HepG2 (cell line): Measurements from ENCODE around the gene PNPLA8. TPM values are rescaled to one million over a fixed set of nuclear protein-coding genes. Genes with fewer than 3 reads are reported as not detected.

Experiments used
- ATAC-seq: fragments of 200-7000 bp; cut with Tn5 transposase; 3 replicates; pipeline ENCODE4 v1.9.1; 2020; ENCODE audit warnings: mild to moderate bottlenecking, moderate library complexity
- BruUV-seq: library from RNA; stranded (reverse); fragments of 400-500 nt; replicated peaks from 2 replicates; lab custom pipeline; 2021; lab: Mats Ljungman, UMichigan
- CTCF ChIA-PET: fragments of 300-600 bp; formaldehyde crosslinking; extraction: SDS; loops from one replicate; lab custom pipeline; 2021; ENCODE audit warnings: low total read pairs, inconsistent platforms, low intra/inter-chr PET ratio; lab: Yijun Ruan, JAX
- POLR2A ChIA-PET: fragments of 350-600 bp; sonication (Branson Sonifier 250); formaldehyde crosslinking; loops from one replicate; lab custom pipeline; 2020; ENCODE audit warnings: antibody characterized with exemption, inconsistent platforms; lab: Yijun Ruan, JAX
- DNase-seq: peaks from one replicate; pipeline ENCODE4 v3.0.0-alpha.2; 2015; ENCODE audit warnings: low spot score
- FAIRE-seq: peaks from 3 replicates; lab custom pipeline; 2011; peaks lifted over from hg19 to GRCh38; lab: Jason Lieb, UNC
- H2AFZ ChIP-seq: one replicate; pipeline ENCODE4 v1.6.1; 2011; ENCODE audit warnings: low read length, inconsistent platforms
- H3K27ac ChIP-seq: fragments of 300-600 bp; 3 replicates; pipeline ENCODE4 v1.8.0; 2011; ENCODE audit warnings: mixed run types, mild to moderate bottlenecking, mixed read lengths, low read length, inconsistent platforms; ENCODE audit not compliant: insufficient read depth; ENCODE audit errors: extremely low read length
- H3K27me3 ChIP-seq, 2 experiments: fragments of 200-600 bp in 1 of 2; 2 replicates in 1 of 2; 3 replicates in 1 of 2; pipeline versions ENCODE4 v1.6.0 to v1.8.0; 2011; ENCODE audit warnings: low read length in 2 of 2, mild to moderate bottlenecking in 2 of 2, moderate library complexity in 2 of 2, inconsistent platforms in 1 of 2; ENCODE audit not compliant: insufficient read depth in 2 of 2, control insufficient read depth in 1 of 2
- H3K36me3 ChIP-seq, 2 experiments: fragments of 200-600 bp in 1 of 2; replicated peaks in 1 of 2; 2 replicates in 1 of 2; 3 replicates in 1 of 2; pipeline versions ENCODE4 v1.5.1 to v1.8.0; 2011; ENCODE audit warnings: low read length in 2 of 2, inconsistent platforms in 1 of 2; ENCODE audit not compliant: insufficient read depth in 2 of 2, control insufficient read depth in 1 of 2
- H3K4me1 ChIP-seq: 2 replicates; pipeline ENCODE4 v1.5.1; 2012; ENCODE audit warnings: low read length, inconsistent platforms; ENCODE audit not compliant: insufficient read depth
- H3K4me2 ChIP-seq: 2 replicates; pipeline ENCODE4 v1.6.0; 2011; ENCODE audit warnings: low read depth, low read length, inconsistent platforms
- H3K4me3 ChIP-seq, 3 experiments: fragments of 200-600 bp in 1 of 3; sonication (generic), shearing (Covaris generic) in 1 of 3; replicated peaks in 1 of 3; 2 replicates each; pipeline ENCODE4 v1.5.1; 2011 to 2016; ENCODE audit warnings: low read length in 3 of 3, inconsistent platforms in 2 of 3, low read depth in 2 of 3, mild to moderate bottlenecking in 2 of 3, control low read depth in 1 of 3, mixed read lengths in 1 of 3; ENCODE audit not compliant: insufficient read depth in 1 of 3
- H3K79me2 ChIP-seq: one replicate; pipeline ENCODE4 v1.6.1; 2011; ENCODE audit warnings: low read length, inconsistent platforms; ENCODE audit not compliant: insufficient read depth
- H3K9ac ChIP-seq: 2 replicates; pipeline ENCODE4 v1.6.0; 2011; ENCODE audit warnings: mild to moderate bottlenecking, low read depth, low read length, inconsistent platforms; ENCODE audit not compliant: insufficient read depth
- H3K9me3 ChIP-seq: 2 replicates; pipeline ENCODE4 v1.5.1; 2012; ENCODE audit warnings: mild to moderate bottlenecking, low read length
- H4K20me1 ChIP-seq: 2 replicates; pipeline ENCODE4 v1.6.0; 2011; ENCODE audit warnings: inconsistent platforms, mild to moderate bottlenecking, low read length, moderate library complexity; ENCODE audit not compliant: insufficient read depth
- CBX5 ChIP-seq: sonication (generic); formaldehyde crosslinking; IDR thresholded peaks from 2 replicates; pipeline ENCODE4 v1.4.0; 2020; ENCODE audit warnings: missing genetic modification reagents, borderline replicate concordance
- SMAD9 ChIP-seq: sonication (generic); formaldehyde crosslinking; IDR thresholded peaks from 2 replicates; pipeline ENCODE4 v1.5.1; 2020; ENCODE audit warnings: mild to moderate bottlenecking, missing genetic modification reagents
- ZEB1 ChIP-seq: IDR thresholded peaks from 2 replicates; pipeline ENCODE4 v1.6.1; 2012; ENCODE audit warnings: mild to moderate bottlenecking, low read depth, inconsistent platforms; ENCODE audit not compliant: insufficient replicate concordance
- ZKSCAN5 ChIP-seq: sonication (generic); formaldehyde crosslinking; IDR thresholded peaks from 2 replicates; pipeline ENCODE4 v1.5.1; 2020; ENCODE audit warnings: mild to moderate bottlenecking, missing genetic modification reagents
- ZNF234 ChIP-seq: sonication (generic); formaldehyde crosslinking; conservative IDR thresholded peaks from 2 replicates; pipeline ENCODE4 v1.5.1; 2020; ENCODE audit warnings: mild to moderate bottlenecking, missing genetic modification reagents
- ZNF235 ChIP-seq: sonication (generic); formaldehyde crosslinking; IDR thresholded peaks from 2 replicates; pipeline ENCODE4 v1.8.1; 2023; ENCODE audit warnings: mild to moderate bottlenecking, missing genetic modification reagents, borderline replicate concordance
- ZNF589 ChIP-seq: sonication (generic); formaldehyde crosslinking; conservative IDR thresholded peaks from 2 replicates; pipeline ENCODE4 v1.8.0; 2022; ENCODE audit warnings: mild to moderate bottlenecking, moderate library complexity, missing genetic modification reagents
- ZNF788 ChIP-seq: sonication (generic); formaldehyde crosslinking; IDR thresholded peaks from 2 replicates; pipeline ENCODE4 v1.5.0; 2020; ENCODE audit warnings: mild to moderate bottlenecking, missing genetic modification reagents, borderline replicate concordance
- WGBS: methylation state at CpG from one replicate; pipeline ENCODE4 v1.1.6; 2017; ENCODE audit warnings: low lambda C conversion rate; 5-methylcytosine and 5-hydroxymethylcytosine counted together
- in situ Hi-C: cut with HindIII; loops from 2 replicates; pipeline ENCODE4 v1.10.0; 2017; ENCODE audit warnings: low pct_unique_long_range_greater_than_20kb; ENCODE audit not compliant: extremely low pct_ligation_motif_present
- intact Hi-C: fragments of 100-400 bp; cut with micrococcal nuclease; formaldehyde crosslinking; loops from one replicate; pipeline ENCODE4 v1.10.0; 2022; ENCODE audit not compliant: unreplicated experiment
- polyA plus RNA-seq, 8 experiments: library from polyadenylated mRNA; depleted of rRNA in 3 of 8; stranded (reverse) in 7 of 8; unstranded in 1 of 8; fragments of >200 nt; fragmentation: Illumina TruSeq in 4 of 8; extraction: Trizol in 4 of 8; gene quantifications; 2 replicates each; pipeline versions ENCODE4 v1.2.1 to v1.2.3, GENCODE V29; 2011 to 2016; ENCODE audit warnings: low read depth in 4 of 8, missing spikeins in 1 of 8, mixed read lengths in 1 of 8; ENCODE audit not compliant: insufficient read depth in 1 of 8
- total RNA-seq, 5 experiments: library from RNA; depleted of rRNA; stranded (reverse); fragments of >200 nt; fragmentation: Illumina TruSeq; extraction: Trizol; gene quantifications; 2 replicates each; pipeline ENCODE4 v1.2.3, GENCODE V29; 2016; ENCODE audit warnings: low read depth in 1 of 5
- TF ChIP-seq, protein P1 (sequence below): sonication (generic); formaldehyde crosslinking; IDR thresholded peaks from 2 replicates; pipeline ENCODE4 v1.8.0; 2022; ENCODE audit warnings: mild to moderate bottlenecking, missing genetic modification reagents, moderate library complexity
- TF ChIP-seq, protein P2 (sequence below): sonication (generic); formaldehyde crosslinking; IDR thresholded peaks from 2 replicates; pipeline ENCODE4 v1.5.1; 2020; ENCODE audit warnings: mild to moderate bottlenecking, missing genetic modification reagents, borderline replicate concordance
- TF ChIP-seq, protein P3 (sequence below): sonication (generic); formaldehyde crosslinking; IDR thresholded peaks from 2 replicates; pipeline ENCODE4 v1.4.0; 2020; ENCODE audit warnings: missing genetic modification reagents

Gene PNPLA8
- total and polyA plus RNA-seq, 2 of the 13 experiments (the other 11 are each of a cell fraction or from before 2014, with no cell fraction given) = 6.3 to 11.4 TPM

DNA sequence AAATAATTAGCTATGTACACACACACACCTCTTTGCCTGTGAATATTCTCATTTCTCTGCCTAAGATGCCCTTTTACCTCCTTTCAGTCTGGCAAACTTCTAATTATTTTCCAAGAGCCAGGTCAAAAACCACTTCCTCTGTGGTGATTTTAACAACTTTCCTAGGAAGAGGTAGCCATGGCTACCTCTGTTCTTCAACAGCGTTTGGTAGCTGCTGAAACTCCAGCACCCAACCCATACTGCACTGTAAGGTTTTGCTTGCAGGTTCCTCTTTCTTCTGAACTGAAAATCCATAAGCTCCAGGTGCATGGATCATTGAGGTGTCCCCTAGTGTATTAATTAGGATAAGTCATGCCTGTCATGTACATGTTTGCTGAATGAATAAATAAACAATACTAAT is 95.3 kb downstream of the PNPLA8 start:
- H2AFZ ChIP-seq = no peak overlapping the region
- in situ Hi-C loops (no loop called here), intact Hi-C loops (no loop called here)
- ATAC-seq (no peak), FAIRE-seq (no peak), DNase-seq (no peak)
- H3K79me2 ChIP-seq = no peaks in the 10 kb centered on the region
- no peaks in the 10 kb centered on the region for H3K36me3 ChIP-seq
- H3K4me1 ChIP-seq = no peaks in the 10 kb centered on the region
- ChIA-PET POLR2A (no interaction called here), CTCF (no interaction called here)
- no peak overlapping the region for H3K4me3 ChIP-seq
- WGBS = 36% methylated on average over 1 of the region's 1 CpG
- H3K4me2 ChIP-seq = no peak overlapping the region
- H3K27ac ChIP-seq = no peak overlapping the region
- no peaks in the 10 kb centered on the region for H3K9me3 ChIP-seq
- H3K27me3 ChIP-seq = no peaks in the 10 kb centered on the region
- no peaks in the 10 kb centered on the region for H4K20me1 ChIP-seq
- TF ChIP-seq, protein P1, sequence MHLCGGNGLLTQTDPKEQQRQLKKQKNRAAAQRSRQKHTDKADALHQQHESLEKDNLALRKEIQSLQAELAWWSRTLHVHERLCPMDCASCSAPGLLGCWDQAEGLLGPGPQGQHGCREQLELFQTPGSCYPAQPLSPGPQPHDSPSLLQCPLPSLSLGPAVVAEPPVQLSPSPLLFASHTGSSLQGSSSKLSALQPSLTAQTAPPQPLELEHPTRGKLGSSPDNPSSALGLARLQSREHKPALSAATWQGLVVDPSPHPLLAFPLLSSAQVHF = no peak
- TF ChIP-seq, protein P2, sequence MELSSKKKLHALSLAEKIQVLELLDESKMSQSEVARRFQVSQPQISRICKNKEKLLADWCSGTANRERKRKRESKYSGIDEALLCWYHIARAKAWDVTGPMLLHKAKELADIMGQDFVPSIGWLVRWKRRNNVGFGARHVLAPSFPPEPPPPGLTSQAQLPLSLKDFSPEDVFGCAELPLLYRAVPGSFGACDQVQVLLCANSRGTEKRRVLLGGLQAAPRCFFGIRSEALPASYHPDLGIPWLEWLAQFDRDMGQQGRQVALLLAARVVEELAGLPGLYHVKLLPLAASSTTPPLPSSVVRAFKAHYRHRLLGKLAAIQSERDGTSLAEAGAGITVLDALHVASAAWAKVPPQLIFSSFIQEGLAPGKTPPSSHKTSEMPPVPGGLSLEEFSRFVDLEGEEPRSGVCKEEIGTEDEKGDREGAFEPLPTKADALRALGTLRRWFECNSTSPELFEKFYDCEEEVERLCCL (CRISPR knock-in tag) = no peak
- TF ChIP-seq SMAD9 (CRISPR knock-in tag) = no peak
- TF ChIP-seq ZNF235 (CRISPR knock-in tag) = no peak
- no peak for TF ChIP-seq ZEB1
- TF ChIP-seq ZNF788 (CRISPR knock-in tag) = no peak
- TF ChIP-seq, protein P3, sequence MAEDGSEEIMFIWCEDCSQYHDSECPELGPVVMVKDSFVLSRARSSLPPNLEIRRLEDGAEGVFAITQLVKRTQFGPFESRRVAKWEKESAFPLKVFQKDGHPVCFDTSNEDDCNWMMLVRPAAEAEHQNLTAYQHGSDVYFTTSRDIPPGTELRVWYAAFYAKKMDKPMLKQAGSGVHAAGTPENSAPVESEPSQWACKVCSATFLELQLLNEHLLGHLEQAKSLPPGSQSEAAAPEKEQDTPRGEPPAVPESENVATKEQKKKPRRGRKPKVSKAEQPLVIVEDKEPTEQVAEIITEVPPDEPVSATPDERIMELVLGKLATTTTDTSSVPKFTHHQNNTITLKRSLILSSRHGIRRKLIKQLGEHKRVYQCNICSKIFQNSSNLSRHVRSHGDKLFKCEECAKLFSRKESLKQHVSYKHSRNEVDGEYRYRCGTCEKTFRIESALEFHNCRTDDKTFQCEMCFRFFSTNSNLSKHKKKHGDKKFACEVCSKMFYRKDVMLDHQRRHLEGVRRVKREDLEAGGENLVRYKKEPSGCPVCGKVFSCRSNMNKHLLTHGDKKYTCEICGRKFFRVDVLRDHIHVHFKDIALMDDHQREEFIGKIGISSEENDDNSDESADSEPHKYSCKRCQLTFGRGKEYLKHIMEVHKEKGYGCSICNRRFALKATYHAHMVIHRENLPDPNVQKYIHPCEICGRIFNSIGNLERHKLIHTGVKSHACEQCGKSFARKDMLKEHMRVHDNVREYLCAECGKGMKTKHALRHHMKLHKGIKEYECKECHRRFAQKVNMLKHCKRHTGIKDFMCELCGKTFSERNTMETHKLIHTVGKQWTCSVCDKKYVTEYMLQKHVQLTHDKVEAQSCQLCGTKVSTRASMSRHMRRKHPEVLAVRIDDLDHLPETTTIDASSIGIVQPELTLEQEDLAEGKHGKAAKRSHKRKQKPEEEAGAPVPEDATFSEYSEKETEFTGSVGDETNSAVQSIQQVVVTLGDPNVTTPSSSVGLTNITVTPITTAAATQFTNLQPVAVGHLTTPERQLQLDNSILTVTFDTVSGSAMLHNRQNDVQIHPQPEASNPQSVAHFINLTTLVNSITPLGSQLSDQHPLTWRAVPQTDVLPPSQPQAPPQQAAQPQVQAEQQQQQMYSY (CRISPR knock-in tag) = no peak
- TF ChIP-seq ZNF589 (CRISPR knock-in tag) = no peak
- TF ChIP-seq ZKSCAN5 (CRISPR knock-in tag) = no peak
- TF ChIP-seq ZNF234 (CRISPR knock-in tag) = no peak
- no peak for TF ChIP-seq CBX5 (CRISPR knock-in tag)
- no TSS peak for BruUV-seq
- H3K9ac ChIP-seq = no peak overlapping the region
